Astrocyte of the spinal cord (primary cell): ENCODE data around the gene TRPM5.

Experiments
- DNase-seq: peaks from one replicate; pipeline ENCODE4 v3.0.0; 2011; ENCODE audit warnings: low read depth, low spot score
- H3K4me3 ChIP-seq: 2 replicates; pipeline ENCODE4 v1.5.1; 2011; ENCODE audit warnings: low read depth, mild to moderate bottlenecking, low read length, moderate library complexity
- CTCF ChIP-seq: IDR thresholded peaks from 2 replicates; pipeline ENCODE4 v1.5.1; 2012; ENCODE audit warnings: low read depth, mild to moderate bottlenecking, low read length, inconsistent platforms
- in situ Hi-C: cut with HindIII; loops from 2 replicates; pipeline ENCODE4 v1.10.0; 2017; ENCODE audit warnings: low sequenced_read_pairs

TRPM5 gene

DNA sequence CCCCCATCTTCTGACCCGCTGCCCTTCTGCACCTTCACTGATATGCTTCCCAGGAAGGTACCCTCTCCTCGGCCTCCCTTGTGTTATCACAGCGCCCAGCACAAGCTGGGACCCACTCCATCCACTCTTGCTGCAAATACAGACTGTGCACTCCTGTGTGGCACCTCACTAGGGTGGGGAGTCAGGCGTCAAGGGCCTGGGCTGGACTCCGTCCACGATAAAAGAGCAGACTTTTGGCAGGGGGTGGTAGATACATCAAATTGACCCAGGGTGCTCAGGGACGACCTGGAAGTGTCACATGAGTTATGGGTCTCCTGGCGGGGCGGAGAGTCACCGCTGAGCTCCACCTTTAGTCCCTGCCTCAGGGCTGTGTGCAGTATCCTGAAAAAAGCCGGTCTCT lies 908 bp downstream of the TRPM5 start:
- no peak for TF ChIP-seq CTCF
- no peak for DNase-seq
- in situ Hi-C loops = no loop called here
- no peak overlapping the region for H3K4me3 ChIP-seq

GRCh38 chr11:2442589-2442988 lies 1.7 kb downstream of the TRPM5 start:
- TF ChIP-seq CTCF = no peak
- no peak overlapping the region for H3K4me3 ChIP-seq
- in situ Hi-C loops = no loop called here
- DNase-seq = no peak

- no peak for TF ChIP-seq CTCF
- in situ Hi-C loops = no loop called here
- no peak for DNase-seq
- H3K4me3 ChIP-seq = no peak overlapping the region
These were observed 3.1 kb downstream of the TRPM5 start for GRCh38 chr11:2441171-2441570.

- in situ Hi-C loops = no loop called here
- no peak overlapping the region for H3K4me3 ChIP-seq
- no peak for DNase-seq
- no peak for TF ChIP-seq CTCF
These were observed 3.7 kb downstream of the TRPM5 start for GRCh38 chr11:2440646-2441045.

GRCh38 chr11:2439820-2440219 lies 4.5 kb downstream of the TRPM5 start:
- in situ Hi-C loops = no loop called here
- TF ChIP-seq CTCF = no peak
- DNase-seq = no peak
- H3K4me3 ChIP-seq = no peak overlapping the region

GRCh38 chr11:2437516-2437915 lies 6.8 kb downstream of the TRPM5 start:
- in situ Hi-C loops = no loop called here
- DNase-seq = no peak
- H3K4me3 ChIP-seq = no peak overlapping the region
- no peak for TF ChIP-seq CTCF

GRCh38 chr11:2436521-2437031 lies 7.7 kb downstream of the TRPM5 start:
- DNase-seq = no peak
- no peak overlapping the region for H3K4me3 ChIP-seq
- in situ Hi-C loops = no loop called here
- TF ChIP-seq CTCF = no peak
